ENCODE data around the gene ACBD6. TPM values are rescaled to one million over a fixed set of nuclear protein-coding genes. Genes with fewer than 3 reads are reported as not detected.
A peak's percentile ranks its signal among the peaks of the same experiment; 100 is the strongest.

The ACBD6 gene
- total RNA-seq, 2 donors from 2014 or later, result 43.2 to 54.5 TPM

- no peaks in the 10 kb centered on the region for H3K4me1 Mint-ChIP-seq
- WGBS, 2 experiments (ENCODE audit: insufficient coverage in 1 of 2, insufficient read length in 1 of 2), result 97 to 100% methylated on average over 1 of the region's 1 CpG
Observed at GRCh38 chr1:180309338-180309737, 193.0 kb downstream of the ACBD6 start.

GRCh38 chr1:180301135-180301742 is 201.1 kb downstream of the ACBD6 start:
- H3K27me3 Mint-ChIP-seq (ENCODE audit: insufficient read depth), result no peaks in the 10 kb centered on the region
- no peak for DNase-seq
- Histone ChIP-seq H3K4me1 (ENCODE audit: control insufficient read depth, insufficient read depth, low read length) (no peaks in the 10 kb centered on the region), H3K4me3 (ENCODE audit: low read length) (no peak overlapping the region), H3K27me3 (ENCODE audit: control insufficient read depth, insufficient read depth, low read length, poor library complexity, severe bottlenecking) (no peaks in the 10 kb centered on the region), H3K27ac (ENCODE audit: low read depth, low read length) (no peak overlapping the region), H3K36me3 (ENCODE audit: control insufficient read depth, insufficient read depth, low read length) (no peaks in the 10 kb centered on the region), H3K9me3 (ENCODE audit: control insufficient read depth, low read length) (no peaks in the 10 kb centered on the region), H3K9ac (ENCODE audit: extremely low read depth, low read length, poor library complexity, severe bottlenecking) (no peak overlapping the region)
- 92% methylated on average over 2 of the region's 2 CpGs; no CpG with 5 or more reads in 1 of the 2 experiments for WGBS, 2 experiments (ENCODE audit: insufficient coverage in 1 of 2, insufficient read length in 1 of 2)
- H3K27ac Mint-ChIP-seq, result no peak overlapping the region
- peaks cover under 1% of the 10 kb centered on the region for H3K36me3 Mint-ChIP-seq (ENCODE audit: low read depth)
- H3K4me1 Mint-ChIP-seq, result no peaks in the 10 kb centered on the region
- no peak for TF ChIP-seq CTCF (conservative IDR thresholded peaks at IDR 0.05)
- no peak overlapping the region for H3K4me3 Mint-ChIP-seq
- peaks cover 7% of the 10 kb centered on the region for H3K9me3 Mint-ChIP-seq

More at GRCh38 chr1:180309338-180309737, 193.0 kb downstream of the ACBD6 start:
- Mint-ChIP-seq H3K36me3 (ENCODE audit: low read depth) (peaks cover 9% of the 10 kb centered on the region), H3K4me3 (no peak overlapping the region), H3K9me3 (peaks cover 9% of the 10 kb centered on the region), H3K27ac (no peak overlapping the region), H3K27me3 (ENCODE audit: insufficient read depth) (no peaks in the 10 kb centered on the region)
- Histone ChIP-seq H3K27me3 (ENCODE audit: control insufficient read depth, insufficient read depth, low read length, poor library complexity, severe bottlenecking) (no peaks in the 10 kb centered on the region), H3K4me3 (ENCODE audit: low read length) (no peak overlapping the region), H3K27ac (ENCODE audit: low read depth, low read length) (peak overlapping the region; percentile 32), H3K9me3 (ENCODE audit: control insufficient read depth, low read length) (no peaks in the 10 kb centered on the region), H3K9ac (ENCODE audit: extremely low read depth, low read length, poor library complexity, severe bottlenecking) (no peak overlapping the region), H3K4me1 (ENCODE audit: control insufficient read depth, insufficient read depth, low read length) (no peaks in the 10 kb centered on the region), H3K36me3 (ENCODE audit: control insufficient read depth, insufficient read depth, low read length) (peaks cover 16% of the 10 kb centered on the region)
- DNase-seq, result no peak
- no peak for TF ChIP-seq CTCF (conservative IDR thresholded peaks at IDR 0.05)

GRCh38 chr1:180299479-180300221 is 202.7 kb downstream of the ACBD6 start:
- no peaks in the 10 kb centered on the region for H3K36me3 ChIP-seq (ENCODE audit: control insufficient read depth, insufficient read depth, low read length)
- no peaks in the 10 kb centered on the region for H3K27me3 Mint-ChIP-seq (ENCODE audit: insufficient read depth)
- 90 to 95% methylated on average over 4 to 6 of the region's 7 CpGs for WGBS, 2 experiments (ENCODE audit: insufficient coverage in 1 of 2, insufficient read length in 1 of 2)
- no peak overlapping the region for H3K4me3 Mint-ChIP-seq
- H3K27ac ChIP-seq (ENCODE audit: low read depth, low read length), result no peak overlapping the region
- peaks cover 4% of the 10 kb centered on the region for H3K36me3 Mint-ChIP-seq (ENCODE audit: low read depth)
- H3K4me1 ChIP-seq (ENCODE audit: control insufficient read depth, insufficient read depth, low read length), result no peaks in the 10 kb centered on the region
- no peak for DNase-seq
- H3K9ac ChIP-seq (ENCODE audit: extremely low read depth, low read length, poor library complexity, severe bottlenecking), result no peak overlapping the region
- no peak overlapping the region for H3K27ac Mint-ChIP-seq
- no peaks in the 10 kb centered on the region for H3K9me3 ChIP-seq (ENCODE audit: control insufficient read depth, low read length)
- no peak for TF ChIP-seq CTCF (conservative IDR thresholded peaks at IDR 0.05)
- H3K9me3 Mint-ChIP-seq, result no peaks in the 10 kb centered on the region
- no peaks in the 10 kb centered on the region for H3K4me1 Mint-ChIP-seq
- H3K27me3 ChIP-seq (ENCODE audit: control insufficient read depth, insufficient read depth, low read length, poor library complexity, severe bottlenecking), result no peaks in the 10 kb centered on the region
- H3K4me3 ChIP-seq (ENCODE audit: low read length), result no peak overlapping the region

Measured in endodermal cell (in vitro differentiated cells).